Stomach (tissue), 9 donors: ENCODE results near the gene SLC44A2. TPM values are rescaled to one million over a fixed set of nuclear protein-coding genes. Genes with fewer than 3 reads are reported as not detected.

Source experiments
- DNase-seq, 2 donors: peaks; one replicate each; pipeline versions ENCODE4 v3.0.0 to v3.0.0-alpha.2; 2013 to 2019
- H3K27ac ChIP-seq, 5 donors: fragments of 200-600 bp in 4 of 5; sonication (generic) in 4 of 5; one replicate each; pipeline ENCODE4 v1.5.1; 2013 to 2019; ENCODE audit warnings: mild to moderate bottlenecking in 1 of 5, moderate library complexity in 1 of 5
- H3K27me3 ChIP-seq, 3 donors: fragments of 200-600 bp; sonication (generic); one replicate each; pipeline ENCODE4 v1.5.1; 2017 to 2019; ENCODE audit warnings: mixed run types in 1 of 3
- H3K36me3 ChIP-seq, 4 donors: fragments of 200-600 bp; sonication (generic); 1 replicate in 3 of 4; 2 replicates in 1 of 4; pipeline ENCODE4 v1.5.1; 2016 to 2019
- H3K4me1 ChIP-seq, 4 donors: fragments of 200-600 bp; sonication (generic); one replicate each; pipeline ENCODE4 v1.5.1; 2016 to 2019
- H3K4me3 ChIP-seq, 4 donors: fragments of 200-600 bp; sonication (generic) in 3 of 4; one replicate each; pipeline ENCODE4 v1.5.1; 2016 to 2019; ENCODE audit warnings: mild to moderate bottlenecking in 1 of 4
- H3K9me3 ChIP-seq, 4 donors: fragments of 200-600 bp; sonication (generic); one replicate each; pipeline ENCODE4 v1.5.1; 2016 to 2019
- EP300 ChIP-seq: sonication (generic); formaldehyde crosslinking; IDR thresholded peaks from one replicate; pipeline ENCODE4 v1.6.1; 2017; ENCODE audit warnings: antibody characterized with exemption
- POLR2A ChIP-seq, 4 donors: fragments of 450-650 bp; IDR thresholded peaks; one replicate each; pipeline ENCODE4 v1.6.1; 2016; ENCODE audit warnings: antibody characterized with exemption in 4 of 4, control low read depth in 2 of 4, mild to moderate bottlenecking in 1 of 4, moderate library complexity in 1 of 4
- POLR2AphosphoS5 ChIP-seq, 3 donors: sonication (generic); formaldehyde crosslinking; IDR thresholded peaks; one replicate each; pipeline ENCODE4 v1.6.1; 2016; ENCODE audit warnings: antibody characterized with exemption in 3 of 3
- WGBS, 5 donors: extraction: QIAGEN DNeasy Blood & Tissue Kit in 3 of 5; methylation state at CpG; one replicate each; pipeline versions ENCODE4 v1.1.5 to v1.1.7; 2013 to 2018; 5-methylcytosine and 5-hydroxymethylcytosine counted together
- intact Hi-C: fragments of 100-400 bp; cut with DNase I; formaldehyde crosslinking; loops from one replicate; pipeline ENCODE4 v1.15.1; 2023; ENCODE audit warnings: low total_unique reads
- polyA plus RNA-seq, 3 donors: library from polyadenylated mRNA; stranded (reverse); fragments of 200-250 nt; gene quantifications; one replicate each; pipeline ENCODE4 v1.2.3, GENCODE V29; 2013
- total RNA-seq, 5 donors: library from RNA; depleted of rRNA; stranded (reverse); fragments of >200 nt; gene quantifications; one replicate each; pipeline versions ENCODE4 v1.1.0 to v1.2.3, GENCODE V29; 2014 to 2016
- TF ChIP-seq, protein P1 (sequence below), 7 experiments: fragments of 450-650 bp in 4 of 7; fragments of 200-600 bp in 3 of 7; sonication (generic) in 3 of 7; IDR thresholded peaks; one replicate each; pipeline ENCODE4 v1.5.1; 2016 to 2019; ENCODE audit warnings: antibody characterized with exemption in 7 of 7, control low read depth in 2 of 7, mild to moderate bottlenecking in 1 of 7
- donor health status: healthy with polysubstance abuse.
- donor health status: Bipolar disorder and iron deficiency.
- donor health status: healthy.

The SLC44A2 gene
- total and polyA plus RNA-seq, 8 donors, result 26.1 to 161 (median 65.7) TPM

- WGBS, 5 donors, result 84 to 96% (median 93%) methylated on average over 3 to 4 of the region's 4 CpGs
- intact Hi-C loops, result no loop called here
Measured at GRCh38 chr19:10681658-10682057, 56.3 kb downstream of the SLC44A2 start.

DNA sequence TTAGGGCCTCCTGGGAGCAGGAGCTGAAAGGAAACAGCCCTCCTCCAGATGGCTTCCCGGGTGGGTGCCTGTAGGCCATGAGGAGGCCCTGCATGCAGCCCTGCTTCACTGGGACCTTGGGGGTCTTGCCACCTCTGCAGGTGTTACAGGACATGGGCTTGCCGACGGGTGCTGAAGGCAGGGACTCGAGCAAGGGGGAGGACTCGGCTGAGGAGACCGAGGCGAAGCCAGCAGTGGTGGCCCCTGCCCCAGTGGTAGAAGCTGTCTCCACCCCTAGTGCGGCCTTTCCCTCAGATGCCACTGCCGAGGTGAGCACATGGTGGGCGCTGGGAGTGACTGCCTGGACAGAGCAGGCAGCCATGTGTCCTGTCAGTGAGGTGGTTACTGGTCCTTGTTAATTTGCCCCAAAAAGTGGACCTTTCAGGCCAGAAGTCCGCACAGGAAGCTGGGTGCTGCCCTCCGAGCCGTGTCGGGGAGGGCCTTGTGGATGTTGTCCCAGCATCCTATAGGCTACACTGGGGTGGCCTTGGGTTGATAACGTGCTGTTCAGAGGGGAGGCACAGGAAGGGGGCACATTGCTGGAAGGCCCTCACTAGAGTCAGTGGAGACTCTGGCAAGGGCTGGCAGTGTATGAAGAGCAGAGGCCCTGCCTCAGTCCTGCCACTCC lies 57.2 kb downstream of the SLC44A2 start:
- 89 to 94% (median 92%) methylated on average over 12 to 15 of the region's 15 CpGs for WGBS, 5 donors
- Histone ChIP-seq H3K4me1 (peaks cover 0 to 9% (median 3%) of the 10 kb centered on the region in 4 donors), H3K36me3 (peaks cover 97 to 100% (median 99%) of the 10 kb centered on the region in 4 donors), H3K27me3 (no peaks in the 10 kb centered on the region), H3K27ac (no peak overlapping the region), H3K4me3 (no peak overlapping the region), H3K9me3 (no peaks in the 10 kb centered on the region)
- no peak for DNase-seq
- intact Hi-C loops, result no loop called here
- TF ChIP-seq, protein P1, sequence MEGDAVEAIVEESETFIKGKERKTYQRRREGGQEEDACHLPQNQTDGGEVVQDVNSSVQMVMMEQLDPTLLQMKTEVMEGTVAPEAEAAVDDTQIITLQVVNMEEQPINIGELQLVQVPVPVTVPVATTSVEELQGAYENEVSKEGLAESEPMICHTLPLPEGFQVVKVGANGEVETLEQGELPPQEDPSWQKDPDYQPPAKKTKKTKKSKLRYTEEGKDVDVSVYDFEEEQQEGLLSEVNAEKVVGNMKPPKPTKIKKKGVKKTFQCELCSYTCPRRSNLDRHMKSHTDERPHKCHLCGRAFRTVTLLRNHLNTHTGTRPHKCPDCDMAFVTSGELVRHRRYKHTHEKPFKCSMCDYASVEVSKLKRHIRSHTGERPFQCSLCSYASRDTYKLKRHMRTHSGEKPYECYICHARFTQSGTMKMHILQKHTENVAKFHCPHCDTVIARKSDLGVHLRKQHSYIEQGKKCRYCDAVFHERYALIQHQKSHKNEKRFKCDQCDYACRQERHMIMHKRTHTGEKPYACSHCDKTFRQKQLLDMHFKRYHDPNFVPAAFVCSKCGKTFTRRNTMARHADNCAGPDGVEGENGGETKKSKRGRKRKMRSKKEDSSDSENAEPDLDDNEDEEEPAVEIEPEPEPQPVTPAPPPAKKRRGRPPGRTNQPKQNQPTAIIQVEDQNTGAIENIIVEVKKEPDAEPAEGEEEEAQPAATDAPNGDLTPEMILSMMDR (IDR thresholded peaks at IDR 0.05), result no peak
- TF ChIP-seq POLR2A (IDR thresholded peaks at IDR 0.05) (no peak), POLR2AphosphoS5 (IDR thresholded peaks at IDR 0.05) (no peak), EP300 (no peak)

More at GRCh38 chr19:10681658-10682057, 56.3 kb downstream of the SLC44A2 start:
- DNase-seq, result no peak
- no peak overlapping the region for H3K27ac ChIP-seq
- H3K36me3 ChIP-seq, result peaks cover 97 to 100% (median 99%) of the 10 kb centered on the region in 4 donors
- no peaks in the 10 kb centered on the region for H3K9me3 ChIP-seq
- TF ChIP-seq POLR2AphosphoS5 (IDR thresholded peaks at IDR 0.05) (no peak), POLR2A (IDR thresholded peaks at IDR 0.05) (no peak), EP300 (no peak)
- TF ChIP-seq, protein P1 (IDR thresholded peaks at IDR 0.05), result no peak
- no peak overlapping the region for H3K4me3 ChIP-seq
- peaks cover 0 to 12% (median 5%) of the 10 kb centered on the region in 4 donors for H3K4me1 ChIP-seq
- no peaks in the 10 kb centered on the region for H3K27me3 ChIP-seq

- WGBS, 5 donors, result 85 to 95% (median 92%) methylated on average over 15 of the region's 15 CpGs
- H3K4me3 ChIP-seq, result no peak overlapping the region
- no peak for TF ChIP-seq POLR2AphosphoS5 (IDR thresholded peaks at IDR 0.05)
- no peak for TF ChIP-seq POLR2A (IDR thresholded peaks at IDR 0.05)
- no peak for TF ChIP-seq EP300
- peaks cover 0 to 4% (median under 1%) of the 10 kb centered on the region in 4 donors for H3K4me1 ChIP-seq
- peaks cover 97 to 100% (median 99%) of the 10 kb centered on the region in 4 donors for H3K36me3 ChIP-seq
- DNase-seq, result no peak
- intact Hi-C loops, result no loop called here
- no peaks in the 10 kb centered on the region for H3K9me3 ChIP-seq
- no peaks in the 10 kb centered on the region for H3K27me3 ChIP-seq
- no peak overlapping the region for H3K27ac ChIP-seq
Measured at GRCh38 chr19:10683064-10683426, 57.7 kb downstream of the SLC44A2 start.

GRCh38 chr19:10683582-10683981 lies 58.2 kb downstream of the SLC44A2 start:
- WGBS, 5 donors, result 84 to 91% (median 88%) methylated on average over 21 of the region's 21 CpGs
- Histone ChIP-seq H3K27ac (no peak overlapping the region), H3K4me1 (no peaks in the 10 kb centered on the region), H3K4me3 (no peak overlapping the region), H3K27me3 (no peaks in the 10 kb centered on the region), H3K9me3 (no peaks in the 10 kb centered on the region), H3K36me3 (peaks cover 97 to 100% (median 99%) of the 10 kb centered on the region in 4 donors)
- no peak for DNase-seq
- TF ChIP-seq, protein P1 (IDR thresholded peaks at IDR 0.05), result no peak
- TF ChIP-seq POLR2AphosphoS5 (IDR thresholded peaks at IDR 0.05) (no peak), POLR2A (IDR thresholded peaks at IDR 0.05) (no peak), EP300 (no peak)
- intact Hi-C loops, result no loop called here

DNA sequence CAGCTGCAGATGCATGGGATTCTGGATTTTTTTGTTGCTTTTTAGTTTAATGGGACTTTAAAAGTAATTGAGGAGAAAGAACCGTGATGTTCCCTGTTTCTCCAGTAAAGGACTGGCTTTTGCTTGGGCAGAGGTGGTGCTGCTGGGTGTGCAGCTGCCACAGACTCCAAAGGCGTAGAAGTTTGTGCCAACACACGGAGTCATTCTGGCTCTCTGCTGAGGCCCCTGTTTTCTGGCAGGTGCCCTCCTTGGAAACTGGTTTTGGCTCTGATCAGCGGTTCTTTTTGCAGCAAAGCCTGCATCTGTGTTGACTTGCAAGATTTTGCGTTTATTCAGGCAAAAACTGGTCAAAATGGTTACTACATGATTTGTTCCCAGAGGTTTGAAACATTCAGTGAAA lies 59.9 kb downstream of the SLC44A2 start:
- no peak overlapping the region for H3K4me3 ChIP-seq
- H3K4me1 ChIP-seq, result peaks cover 0 to 1% (median 0%) of the 10 kb centered on the region in 4 donors
- no peak for DNase-seq
- 66 to 75% (median 73%) methylated on average over 5 of the region's 5 CpGs for WGBS, 5 donors
- no peaks in the 10 kb centered on the region for H3K9me3 ChIP-seq
- no peaks in the 10 kb centered on the region for H3K27me3 ChIP-seq
- intact Hi-C loops, result no loop called here
- H3K27ac ChIP-seq, result no peak overlapping the region
- H3K36me3 ChIP-seq, result peaks cover 97 to 100% (median 99%) of the 10 kb centered on the region in 4 donors
- no peak for TF ChIP-seq EP300
- TF ChIP-seq, protein P1 (IDR thresholded peaks at IDR 0.05), result no peak
- TF ChIP-seq POLR2AphosphoS5 (IDR thresholded peaks at IDR 0.05), result no peak
- no peak for TF ChIP-seq POLR2A (IDR thresholded peaks at IDR 0.05)
